Heart left ventricle (tissue), 16 donors: Measurements from ENCODE around the gene CFAP77. TPM values are rescaled to one million over a fixed set of nuclear protein-coding genes. Genes with fewer than 3 reads are reported as not detected.

Source experiments
- ATAC-seq, 4 donors: fragments of 200-7000 bp; cut with Tn5 transposase; one replicate each; pipeline ENCODE4 v1.9.1; 2020 to 2022; ENCODE audit warnings: moderate library complexity in 4 of 4, mild to moderate bottlenecking in 3 of 4, moderate number of reproducible peaks in 1 of 4
- DNase-seq, 5 donors: peaks; one replicate each; pipeline ENCODE4 v3.0.0-alpha.2; 2020
- H3K27ac ChIP-seq, 12 donors: fragments of 200-600 bp; sonication (generic) in 4 of 12; one replicate each; pipeline versions ENCODE4 v1.5.0 to v1.8.0; 2016 to 2022; ENCODE audit warnings: mild to moderate bottlenecking in 2 of 12
- H3K27me3 ChIP-seq, 9 donors: fragments of 200-600 bp; sonication (generic) in 2 of 9; one replicate each; pipeline versions ENCODE4 v1.5.1 to v1.8.0; 2016 to 2022; ENCODE audit warnings: mild to moderate bottlenecking in 3 of 9
- H3K36me3 ChIP-seq, 9 donors: fragments of 200-600 bp; sonication (generic) in 2 of 9; one replicate each; pipeline versions ENCODE4 v1.5.0 to v1.8.0; 2018 to 2022; ENCODE audit warnings: mild to moderate bottlenecking in 2 of 9
- H3K4me1 ChIP-seq, 12 donors: fragments of 200-600 bp; sonication (generic) in 4 of 12; one replicate each; pipeline versions ENCODE4 v1.5.0 to v1.8.0; 2016 to 2022; ENCODE audit warnings: mild to moderate bottlenecking in 3 of 12
- H3K4me3 ChIP-seq, 12 donors: fragments of 200-600 bp; sonication (generic) in 4 of 12; one replicate each; pipeline versions ENCODE4 v1.5.0 to v1.8.0; 2017 to 2022; ENCODE audit warnings: mild to moderate bottlenecking in 9 of 12, moderate library complexity in 4 of 12
- H3K9me3 ChIP-seq, 12 donors: fragments of 200-600 bp; sonication (generic) in 4 of 12; one replicate each; pipeline versions ENCODE4 v1.5.0 to v1.8.0; 2016 to 2022; ENCODE audit warnings: mild to moderate bottlenecking in 1 of 12
- POLR2A ChIP-seq, 2 donors: fragments of 450-650 bp; IDR thresholded peaks; one replicate each; pipeline ENCODE4 v1.6.1; 2017; ENCODE audit warnings: antibody characterized with exemption in 2 of 2, mild to moderate bottlenecking in 2 of 2, moderate library complexity in 2 of 2
- WGBS, 4 donors: extraction: QIAGEN DNeasy Blood & Tissue Kit in 2 of 4; methylation state at CpG; one replicate each; pipeline versions ENCODE4 v1.1.5 to v1.1.7; 2013 to 2018; 5-methylcytosine and 5-hydroxymethylcytosine counted together
- intact Hi-C, 10 donors: fragments of 100-400 bp; cut with DNase I; formaldehyde crosslinking; loops; one replicate each; pipeline versions ENCODE4 v1.11.1 to v1.14.2; 2022
- polyA plus RNA-seq, 2 donors: library from polyadenylated mRNA; stranded (reverse); fragments of 200-250 nt; gene quantifications; one replicate each; pipeline ENCODE4 v1.2.3, GENCODE V29; 2013
- total RNA-seq, 9 donors: library from RNA; depleted of rRNA in 2 of 9; stranded (reverse); fragments of >200 nt in 2 of 9; fragmentation: NEBNext Ultra II Directional in 3 of 9; extraction: Animal tissue kit (Norgen Biotek cat#: 25700) in 3 of 9; gene quantifications; one replicate each; pipeline versions ENCODE4 v1.1.0 to v1.2.4, GENCODE V29; 2016 to 2023
- TF ChIP-seq, protein P1 (sequence below), 12 donors: fragments of 200-600 bp; sonication (generic) in 4 of 12; IDR thresholded peaks; one replicate each; pipeline versions ENCODE4 v1.5.0 to v1.8.0; 2018 to 2022; ENCODE audit warnings: antibody characterized with exemption in 12 of 12, mild to moderate bottlenecking in 5 of 12
- donor health status: ischemic (EF 13 %, LVEDD 7.1; RV severe dilation, severe dysfunction).
- donor health status: healthy with polysubstance abuse.
- donor health status: DM: no; HTN: yes; CAD: no.
- donor health status: DM: no; HTN: no; CAD: no.
- donor health status: ischemic (EF 25% LVEDD 6.9; RV normal size, moderate dysfunction).
- donor health status: ischemic (EF 25% LVEDD 5.7; RV mildly dilated, moderate dysfunction).
- donor health status: healthy.
- donor health status: DM: yes; HTN: yes; CAD: no.
- donor health status: ischemic (EF 35%, LVEDD 5.7; RV mildly dilated, moderate dysfunction).
- donor health status: nonischemic (EF 11% LVEDD 7.7; RV severe dilation, severe dysfunction).
- donor health status: DM: yes; HTN: yes; CAD: no.
- donor health status: PGD.
- donor health status: ischemic (EF 29% LVEDD 5.4; RV normal size, mild dysfunction).
- donor health status: nonischemic (EF 23%, LVEDD 6.1; RV moderate dilation, normal function).

CFAP77 gene
- total and polyA plus RNA-seq, 11 donors, result 1.3 to 6.8 (median 2.2) TPM

GRCh38 chr9:132516911-132517310, 106.9 kb downstream of the CFAP77 start:
- Histone ChIP-seq H3K4me1 (no peaks in the 10 kb centered on the region), H3K27me3 (peaks cover 0 to 24% (median 0%) of the 10 kb centered on the region in 9 donors), H3K36me3 (no peaks in the 10 kb centered on the region), H3K4me3 (no peak overlapping the region), H3K9me3 (no peaks in the 10 kb centered on the region), H3K27ac (no peak overlapping the region)
- TF ChIP-seq POLR2A (IDR thresholded peaks at IDR 0.05), result no peak
- TF ChIP-seq, protein P1, sequence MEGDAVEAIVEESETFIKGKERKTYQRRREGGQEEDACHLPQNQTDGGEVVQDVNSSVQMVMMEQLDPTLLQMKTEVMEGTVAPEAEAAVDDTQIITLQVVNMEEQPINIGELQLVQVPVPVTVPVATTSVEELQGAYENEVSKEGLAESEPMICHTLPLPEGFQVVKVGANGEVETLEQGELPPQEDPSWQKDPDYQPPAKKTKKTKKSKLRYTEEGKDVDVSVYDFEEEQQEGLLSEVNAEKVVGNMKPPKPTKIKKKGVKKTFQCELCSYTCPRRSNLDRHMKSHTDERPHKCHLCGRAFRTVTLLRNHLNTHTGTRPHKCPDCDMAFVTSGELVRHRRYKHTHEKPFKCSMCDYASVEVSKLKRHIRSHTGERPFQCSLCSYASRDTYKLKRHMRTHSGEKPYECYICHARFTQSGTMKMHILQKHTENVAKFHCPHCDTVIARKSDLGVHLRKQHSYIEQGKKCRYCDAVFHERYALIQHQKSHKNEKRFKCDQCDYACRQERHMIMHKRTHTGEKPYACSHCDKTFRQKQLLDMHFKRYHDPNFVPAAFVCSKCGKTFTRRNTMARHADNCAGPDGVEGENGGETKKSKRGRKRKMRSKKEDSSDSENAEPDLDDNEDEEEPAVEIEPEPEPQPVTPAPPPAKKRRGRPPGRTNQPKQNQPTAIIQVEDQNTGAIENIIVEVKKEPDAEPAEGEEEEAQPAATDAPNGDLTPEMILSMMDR (IDR thresholded peaks at IDR 0.05), result no peak
- DNase-seq (no peak), ATAC-seq (no peak)
- intact Hi-C loops, result no loop called here
- 59 to 70% (median 62%) methylated on average over 18 of the region's 18 CpGs for WGBS, 4 donors

GRCh38 chr9:132517815-132518550, 108.0 kb downstream of the CFAP77 start:
- Histone ChIP-seq H3K4me3 (no peak overlapping the region), H3K27me3 (peaks cover 0 to 23% (median 0%) of the 10 kb centered on the region in 9 donors), H3K36me3 (no peaks in the 10 kb centered on the region), H3K27ac (no peak overlapping the region), H3K4me1 (no peaks in the 10 kb centered on the region), H3K9me3 (no peaks in the 10 kb centered on the region)
- intact Hi-C loops, result no loop called here
- 76 to 82% (median 80%) methylated on average over 17 to 21 of the region's 21 CpGs for WGBS, 4 donors
- DNase-seq (no peak), ATAC-seq (no peak)
- TF ChIP-seq, protein P1 (IDR thresholded peaks at IDR 0.05), result no peak
- no peak for TF ChIP-seq POLR2A (IDR thresholded peaks at IDR 0.05)

GRCh38 chr9:132518626-132519025, 108.6 kb downstream of the CFAP77 start:
- no peak for ATAC-seq
- no peaks in the 10 kb centered on the region for H3K9me3 ChIP-seq
- H3K36me3 ChIP-seq, result no peaks in the 10 kb centered on the region
- intact Hi-C loops, result no loop called here
- no peaks in the 10 kb centered on the region for H3K4me1 ChIP-seq
- peaks cover 0 to 16% (median 0%) of the 10 kb centered on the region in 9 donors for H3K27me3 ChIP-seq
- 83 to 90% (median 85%) methylated on average over 10 to 11 of the region's 11 CpGs for WGBS, 4 donors
- TF ChIP-seq, protein P1 (IDR thresholded peaks at IDR 0.05), result no peak
- TF ChIP-seq POLR2A (IDR thresholded peaks at IDR 0.05), result no peak
- H3K4me3 ChIP-seq, result no peak overlapping the region
- H3K27ac ChIP-seq, result no peak overlapping the region
- no peak for DNase-seq

DNA sequence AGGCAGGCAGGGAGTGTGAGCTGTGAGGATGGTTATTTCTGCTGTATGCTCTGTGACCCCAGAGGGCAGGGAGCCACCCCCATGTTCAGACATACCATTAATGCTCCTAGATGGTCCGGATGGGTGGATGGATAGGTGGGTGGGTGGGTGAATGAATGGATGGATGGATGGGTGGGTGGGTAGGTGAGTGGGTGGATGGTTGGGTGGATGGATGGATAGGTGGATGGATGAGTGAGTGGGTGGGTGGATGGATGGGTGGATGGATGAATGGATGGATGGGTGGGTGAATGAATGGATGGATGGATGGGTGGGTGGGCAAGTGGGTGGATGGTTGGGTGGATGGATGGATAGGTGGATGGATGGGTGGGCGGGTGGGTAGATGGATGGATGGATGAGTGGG, 109.0 kb downstream of the CFAP77 start:
- Histone ChIP-seq H3K4me3 (no peak overlapping the region), H3K36me3 (no peaks in the 10 kb centered on the region), H3K9me3 (no peaks in the 10 kb centered on the region), H3K27me3 (peaks cover 0 to 12% (median 0%) of the 10 kb centered on the region in 9 donors), H3K4me1 (no peaks in the 10 kb centered on the region), H3K27ac (no peak overlapping the region)
- no peak for DNase-seq
- no peak for ATAC-seq
- intact Hi-C loops, result no loop called here
- TF ChIP-seq POLR2A (IDR thresholded peaks at IDR 0.05), result no peak
- TF ChIP-seq, protein P1 (IDR thresholded peaks at IDR 0.05), result no peak
- 59 to 80% (median 70%) methylated on average over 2 of the region's 2 CpGs for WGBS, 4 donors
